GM12874 (cell line): ENCODE data around the gene GULP1.
A peak's percentile ranks its signal among the peaks of the same experiment; 100 is the strongest.

Source experiments
- CTCF ChIP-seq: IDR thresholded peaks from 2 replicates; pipeline ENCODE4 v1.5.1; 2011; ENCODE audit warnings: low read depth, mild to moderate bottlenecking, control low read depth, low read length, moderate library complexity; ENCODE audit not compliant: insufficient read depth

GULP1 gene

GRCh38 chr2:188360485-188361263, 69.0 kb downstream of the GULP1 start:
- no peak for TF ChIP-seq CTCF

- TF ChIP-seq CTCF: no peak
These were observed 72.5 kb downstream of the GULP1 start for GRCh38 chr2:188364033-188364630.

GRCh38 chr2:188365058-188365641, 73.5 kb downstream of the GULP1 start:
- TF ChIP-seq CTCF: no peak

GRCh38 chr2:188367164-188367563, 75.5 kb downstream of the GULP1 start:
- no peak for TF ChIP-seq CTCF

GRCh38 chr2:188369365-188369764, 77.7 kb downstream of the GULP1 start:
- TF ChIP-seq CTCF: peak; percentile 61

- no peak for TF ChIP-seq CTCF
These were observed 86.8 kb downstream of the GULP1 start for GRCh38 chr2:188378371-188378950.

GRCh38 chr2:188379748-188380147, 88.1 kb downstream of the GULP1 start:
- no peak for TF ChIP-seq CTCF
